ENCODE measurements around the gene IKZF2.

Gene IKZF2

GRCh38 chr2:212994976-212995375 is 156.4 kb downstream of the IKZF2 start:
- no peak for DNase-seq

- no peak for DNase-seq
Measured at GRCh38 chr2:212991120-212991519, 160.3 kb downstream of the IKZF2 start.

GRCh38 chr2:212990697-212991096 is 160.7 kb downstream of the IKZF2 start:
- no peak for DNase-seq

GRCh38 chr2:212987492-212987891 is 163.9 kb downstream of the IKZF2 start:
- DNase-seq: no peak

- DNase-seq: no peak
Measured at GRCh38 chr2:212984129-212984528, 167.3 kb downstream of the IKZF2 start.

- no peak for DNase-seq
Measured at GRCh38 chr2:212979799-212980198, 171.6 kb downstream of the IKZF2 start.

GRCh38 chr2:212979046-212979612 is 172.3 kb downstream of the IKZF2 start:
- no peak for DNase-seq

- DNase-seq: no peak
Measured at GRCh38 chr2:212977152-212977551, 174.3 kb downstream of the IKZF2 start.

GRCh38 chr2:212975333-212975732 is 176.1 kb downstream of the IKZF2 start:
- no peak for DNase-seq

GRCh38 chr2:212974692-212975091 is 176.7 kb downstream of the IKZF2 start:
- no peak for DNase-seq

GRCh38 chr2:212973347-212973746 is 178.1 kb downstream of the IKZF2 start:
- no peak for DNase-seq

GRCh38 chr2:212970132-212970531 is 181.3 kb downstream of the IKZF2 start:
- DNase-seq: no peak

- no peak for DNase-seq
Measured at GRCh38 chr2:212968284-212969081, 182.9 kb downstream of the IKZF2 start.

- DNase-seq: no peak
Measured at GRCh38 chr2:212966884-212967283, 184.5 kb downstream of the IKZF2 start.

- no peak for DNase-seq
Measured at GRCh38 chr2:212962691-212963090, 188.7 kb downstream of the IKZF2 start.

GRCh38 chr2:212961255-212961654 is 190.2 kb downstream of the IKZF2 start:
- DNase-seq: no peak

- DNase-seq: no peak
Measured at GRCh38 chr2:212960336-212960735, 191.1 kb downstream of the IKZF2 start.

GRCh38 chr2:212959471-212960117 is 191.8 kb downstream of the IKZF2 start:
- no peak for DNase-seq

GRCh38 chr2:212958757-212959295 is 192.6 kb downstream of the IKZF2 start:
- DNase-seq: no peak

- DNase-seq: no peak
Measured at GRCh38 chr2:212958133-212958532, 193.3 kb downstream of the IKZF2 start.

- DNase-seq: no peak
Measured at GRCh38 chr2:212957624-212958023, 193.8 kb downstream of the IKZF2 start.

GRCh38 chr2:212956665-212957607 is 194.5 kb downstream of the IKZF2 start:
- no peak for DNase-seq
